Activated naive CD4-positive, alpha-beta T cell treated with anti-CD3 and anti-CD28 coated beads, Interleukin-2, amount 10 ng/mL, durations not matched to agents 7 days and 5 days (primary cell): Measurements from ENCODE around the gene CCDC106.
A peak's percentile ranks its signal among the peaks of the same experiment; 100 is the strongest.

Source experiments
- CTCF ChIA-PET: fragments of 350-600 bp; sonication (Branson Sonifier 250); formaldehyde crosslinking; loops from one replicate; lab custom pipeline; 2021; ENCODE audit warnings: antibody characterized with exemption; lab: Charles Lee
- DNase-seq: peaks from one replicate; pipeline ENCODE4 v3.0.0-alpha.2; 2020
- H3K27ac Mint-ChIP-seq: one replicate; pipeline ENCODE4 v1.8.0; 2021; ENCODE audit warnings: mild to moderate bottlenecking, moderate library complexity, mixed read lengths
- H3K27me3 Mint-ChIP-seq: one replicate; pipeline ENCODE4 v1.8.0; 2021; ENCODE audit warnings: mild to moderate bottlenecking, mixed read lengths
- H3K36me3 Mint-ChIP-seq: one replicate; pipeline ENCODE4 v1.8.0; 2021; ENCODE audit warnings: mixed read lengths
- H3K4me1 Mint-ChIP-seq: one replicate; pipeline ENCODE4 v1.8.0; 2021; ENCODE audit warnings: mixed read lengths
- H3K4me3 Mint-ChIP-seq: one replicate; pipeline ENCODE4 v1.8.0; 2021; ENCODE audit warnings: mild to moderate bottlenecking, moderate library complexity, mixed read lengths
- H3K9me3 Mint-ChIP-seq: one replicate; pipeline ENCODE4 v1.8.0; 2021; ENCODE audit warnings: mixed read lengths

The CCDC106 gene

GRCh38 chr19:55667958-55668357 lies 19.9 kb downstream of the CCDC106 start:
- H3K4me3 Mint-ChIP-seq = no peak overlapping the region
- peaks cover 58% of the 10 kb centered on the region for H3K36me3 Mint-ChIP-seq
- H3K4me1 Mint-ChIP-seq = peaks cover 8% of the 10 kb centered on the region
- CTCF ChIA-PET = interaction anchor here (1.3 kb wide), 1 partner anchor 35 kb away, joined by 3 read pairs; no protein-coding TSS in a partner anchor
- no peak for DNase-seq
- H3K9me3 Mint-ChIP-seq = no peaks in the 10 kb centered on the region
- no peak overlapping the region for H3K27ac Mint-ChIP-seq
- no peaks in the 10 kb centered on the region for H3K27me3 Mint-ChIP-seq

GRCh38 chr19:55668603-55669348 lies 20.8 kb downstream of the CCDC106 start:
- CTCF ChIA-PET = no interaction called here
- Mint-ChIP-seq H3K9me3 (no peaks in the 10 kb centered on the region), H3K4me1 (peaks cover 14% of the 10 kb centered on the region), H3K27ac (no peak overlapping the region), H3K27me3 (no peaks in the 10 kb centered on the region), H3K36me3 (peaks cover 55% of the 10 kb centered on the region), H3K4me3 (no peak overlapping the region)
- no peak for DNase-seq

- H3K9me3 Mint-ChIP-seq = no peaks in the 10 kb centered on the region
- H3K36me3 Mint-ChIP-seq = peaks cover 50% of the 10 kb centered on the region
- H3K4me3 Mint-ChIP-seq = no peak overlapping the region
- DNase-seq = no peak
- peaks cover 20% of the 10 kb centered on the region for H3K4me1 Mint-ChIP-seq
- CTCF ChIA-PET = no interaction called here
- no peaks in the 10 kb centered on the region for H3K27me3 Mint-ChIP-seq
- no peak overlapping the region for H3K27ac Mint-ChIP-seq
Measured at GRCh38 chr19:55669418-55670279, 21.6 kb downstream of the CCDC106 start.

- H3K9me3 Mint-ChIP-seq = no peaks in the 10 kb centered on the region
- CTCF ChIA-PET = interaction anchor here (1.2 to 1.9 kb wide), 3 partner anchors 14 to 194 kb away, joined by 3 to 9 read pairs (median 7); partner anchors contain the start of gene ZNF628
- no peaks in the 10 kb centered on the region for H3K27me3 Mint-ChIP-seq
- no peak for DNase-seq
- H3K4me1 Mint-ChIP-seq = peaks cover 21% of the 10 kb centered on the region
- no peak overlapping the region for H3K4me3 Mint-ChIP-seq
- H3K27ac Mint-ChIP-seq = no peak overlapping the region
- peaks cover 51% of the 10 kb centered on the region for H3K36me3 Mint-ChIP-seq
Measured at GRCh38 chr19:55670280-55671053, 22.5 kb downstream of the CCDC106 start.

- no peaks in the 10 kb centered on the region for H3K9me3 Mint-ChIP-seq
- no peaks in the 10 kb centered on the region for H3K27me3 Mint-ChIP-seq
- H3K4me3 Mint-ChIP-seq = no peak overlapping the region
- CTCF ChIA-PET = interaction anchor here (0.7 to 1.9 kb wide), 6 partner anchors 11 to 624 kb away, joined by 3 to 9 read pairs (median 3); partner anchors contain the start of gene ZNF628
- H3K27ac Mint-ChIP-seq = no peak overlapping the region
- no peak for DNase-seq
- peaks cover 50% of the 10 kb centered on the region for H3K36me3 Mint-ChIP-seq
- peaks cover 26% of the 10 kb centered on the region for H3K4me1 Mint-ChIP-seq
Measured at GRCh38 chr19:55671054-55671378, 23.0 kb downstream of the CCDC106 start.

DNA sequence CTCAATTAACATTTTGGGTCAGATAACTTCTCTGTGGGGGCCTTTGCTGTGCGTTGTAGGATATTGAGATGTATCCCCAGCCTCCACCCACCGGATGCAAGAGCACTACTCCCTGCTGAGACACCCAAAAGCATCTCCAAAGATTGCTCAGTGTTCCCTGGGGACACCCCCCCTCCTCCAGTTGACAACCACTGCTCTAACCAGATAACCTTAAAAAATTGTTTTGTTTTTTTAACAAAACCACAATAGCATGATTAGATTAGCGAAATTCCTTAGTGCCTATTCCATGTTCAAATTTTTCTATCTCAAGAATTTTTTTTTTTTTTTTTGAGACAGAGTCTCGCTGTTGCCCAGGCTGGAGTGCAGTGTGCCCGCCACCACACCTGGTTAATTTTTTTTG lies 24.4 kb downstream of the CCDC106 start:
- H3K27me3 Mint-ChIP-seq = no peaks in the 10 kb centered on the region
- CTCF ChIA-PET = interaction anchor here (1.2 to 1.9 kb wide), 2 partner anchors 19 to 40 kb away, joined by 4 to 9 read pairs; no protein-coding TSS in a partner anchor
- H3K36me3 Mint-ChIP-seq = peaks cover 46% of the 10 kb centered on the region
- no peak for DNase-seq
- no peaks in the 10 kb centered on the region for H3K9me3 Mint-ChIP-seq
- peak overlapping the region; percentile 7 for H3K27ac Mint-ChIP-seq
- H3K4me3 Mint-ChIP-seq = no peak overlapping the region
- peaks cover 39% of the 10 kb centered on the region for H3K4me1 Mint-ChIP-seq

GRCh38 chr19:55673465-55673864 lies 25.5 kb downstream of the CCDC106 start:
- CTCF ChIA-PET = interaction anchor here (1.1 kb wide), 1 partner anchor 40 kb away, joined by 4 read pairs; no protein-coding TSS in a partner anchor
- DNase-seq = no peak
- Mint-ChIP-seq H3K9me3 (no peaks in the 10 kb centered on the region), H3K4me3 (peak overlapping the region; percentile 40), H3K27me3 (no peaks in the 10 kb centered on the region), H3K36me3 (peaks cover 47% of the 10 kb centered on the region), H3K4me1 (peaks cover 46% of the 10 kb centered on the region), H3K27ac (peak overlapping the region; percentile 81)

DNA sequence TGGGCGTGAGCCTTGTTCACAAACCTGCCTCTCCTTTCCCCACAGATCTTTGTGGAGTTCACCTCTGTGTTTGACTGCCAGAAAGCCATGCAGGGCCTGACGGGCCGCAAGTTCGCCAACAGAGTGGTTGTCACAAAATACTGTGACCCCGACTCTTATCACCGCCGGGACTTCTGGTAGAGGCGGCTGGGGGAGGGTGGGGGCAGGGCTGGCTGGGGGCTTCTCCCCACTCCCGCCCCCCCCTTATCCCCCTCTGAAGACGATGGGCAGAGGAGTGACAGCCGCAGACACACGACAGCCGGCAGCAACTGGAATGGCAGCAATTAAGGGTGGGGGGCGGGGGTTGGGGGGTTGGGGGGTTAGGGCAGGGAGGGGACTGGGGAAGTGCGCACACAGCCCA lies 25.9 kb downstream of the CCDC106 start:
- DNase-seq = no peak
- Mint-ChIP-seq H3K36me3 (peaks cover 50% of the 10 kb centered on the region), H3K4me3 (peak overlapping the region; percentile 40), H3K4me1 (peaks cover 48% of the 10 kb centered on the region), H3K27ac (peak overlapping the region; percentile 81), H3K27me3 (no peaks in the 10 kb centered on the region), H3K9me3 (no peaks in the 10 kb centered on the region)
- CTCF ChIA-PET = interaction anchor here (1.1 kb wide), 1 partner anchor 41 kb away, joined by 4 read pairs; no protein-coding TSS in a partner anchor

- peak overlapping the region; percentile 83 for H3K27ac Mint-ChIP-seq
- no peaks in the 10 kb centered on the region for H3K9me3 Mint-ChIP-seq
- peaks cover 50% of the 10 kb centered on the region for H3K4me1 Mint-ChIP-seq
- CTCF ChIA-PET = no interaction called here
- DNase-seq = no peak
- no peaks in the 10 kb centered on the region for H3K27me3 Mint-ChIP-seq
- H3K4me3 Mint-ChIP-seq = peak overlapping the region; percentile 44
- peaks cover 50% of the 10 kb centered on the region for H3K36me3 Mint-ChIP-seq
Measured at GRCh38 chr19:55674459-55674840, 26.4 kb downstream of the CCDC106 start.

DNA sequence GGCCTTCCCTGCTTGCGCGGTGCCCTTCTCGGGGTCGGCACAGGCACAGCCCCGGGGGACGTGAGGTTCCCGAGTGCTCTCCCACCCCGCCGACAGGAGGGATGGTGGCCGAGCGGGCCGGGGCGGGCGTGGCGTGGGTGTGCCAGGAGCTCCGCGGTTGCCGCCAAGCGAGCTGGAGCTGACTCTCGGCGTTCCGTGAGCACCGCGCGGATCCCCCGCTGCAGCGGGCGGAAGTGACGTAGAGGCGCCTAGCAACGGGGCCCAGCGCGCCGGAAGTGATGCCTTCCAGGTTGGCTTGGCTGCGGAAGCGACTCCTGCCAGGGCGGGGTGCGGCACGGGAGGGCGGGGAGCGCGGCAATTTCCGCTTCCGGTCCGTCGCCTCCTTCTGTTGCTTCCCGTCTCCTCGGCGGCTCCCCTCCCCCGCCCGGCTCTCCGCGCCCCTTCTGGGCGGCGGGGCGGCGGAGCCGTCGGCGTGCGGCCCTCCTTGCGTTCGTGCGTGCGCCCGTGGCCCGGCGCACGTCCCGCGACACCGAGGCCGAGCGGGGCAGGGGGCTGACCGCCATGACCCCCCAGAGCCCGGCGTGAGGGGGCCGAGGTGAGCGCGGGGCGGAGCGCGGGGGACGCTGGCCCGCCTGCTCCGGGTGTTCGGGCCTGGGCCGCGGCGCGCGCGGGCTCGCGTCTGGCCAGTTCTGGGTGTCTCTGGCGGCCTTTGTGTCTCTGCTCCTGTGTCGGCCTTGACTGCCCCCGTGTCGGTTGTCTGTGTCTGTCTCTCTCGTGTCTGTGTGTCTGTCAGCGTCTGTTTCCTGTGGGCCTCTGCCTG lies 27.0 kb downstream of the CCDC106 start, which contains the start of gene EPN1:
TSS of gene EPN1 (plus strand) at position 386 of the 820 bp plus-strand sequence. CDS start 3,402 bp downstream, outside the sequence.
- H3K27ac Mint-ChIP-seq = peak within 1 kb of the TSS; percentile 91
- H3K36me3 Mint-ChIP-seq = peaks cover 53% of the 10 kb centered on the region
- no peaks in the 10 kb centered on the region for H3K9me3 Mint-ChIP-seq
- CTCF ChIA-PET = interaction anchor here (1.5 kb wide), 1 partner anchor 20 kb away, joined by 3 read pairs; the partner anchor contains the start of gene U2AF2
- DNase-seq = peak; percentile 99
- H3K4me3 Mint-ChIP-seq = peak within 1 kb of the TSS; percentile 92
- peaks cover 54% of the 10 kb centered on the region for H3K4me1 Mint-ChIP-seq
- H3K27me3 Mint-ChIP-seq = no peaks in the 10 kb centered on the region

DNA sequence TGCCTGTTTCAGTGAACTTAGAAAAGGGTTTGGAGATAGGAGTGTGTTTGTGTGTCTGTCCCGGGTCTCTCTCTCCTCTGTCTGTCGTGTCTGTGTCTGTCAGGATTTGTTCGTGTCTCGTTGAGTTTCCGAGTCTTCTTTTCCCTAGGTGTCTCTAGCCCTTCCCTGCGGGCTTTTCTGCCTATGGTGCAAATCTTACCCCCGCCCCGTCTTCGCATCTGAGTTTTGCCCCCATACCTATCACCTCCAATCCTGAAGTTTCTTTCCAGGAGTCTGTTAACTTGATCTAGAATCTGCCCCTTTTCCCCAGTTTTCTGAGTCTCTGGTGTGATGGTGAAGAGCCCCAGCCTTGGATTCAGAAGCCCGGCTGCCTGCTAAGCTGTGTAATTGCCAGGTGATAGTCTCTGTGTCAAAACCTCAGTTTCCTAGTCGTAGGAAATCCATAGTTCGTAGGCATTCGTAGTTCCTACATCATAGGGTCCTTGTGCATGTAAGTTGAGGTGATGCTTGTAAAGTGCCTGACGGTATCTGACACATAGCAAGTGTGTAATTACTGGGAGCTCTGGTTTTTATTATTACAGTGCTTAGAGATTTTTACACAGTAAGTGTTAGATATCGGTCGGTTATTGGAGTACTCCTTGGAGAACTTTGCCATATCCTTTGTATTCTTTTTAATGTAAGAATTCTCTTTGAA lies 27.8 kb downstream of the CCDC106 start:
- no peaks in the 10 kb centered on the region for H3K9me3 Mint-ChIP-seq
- H3K27ac Mint-ChIP-seq = peak overlapping the region; percentile 91
- H3K36me3 Mint-ChIP-seq = peaks cover 48% of the 10 kb centered on the region
- CTCF ChIA-PET = interaction anchor here (1.2 to 1.5 kb wide), 2 partner anchors 11 to 21 kb away, joined by 3 read pairs; partner anchors contain the start of gene U2AF2
- no peaks in the 10 kb centered on the region for H3K27me3 Mint-ChIP-seq
- DNase-seq = no peak
- peaks cover 50% of the 10 kb centered on the region for H3K4me1 Mint-ChIP-seq
- peak overlapping the region; percentile 92 for H3K4me3 Mint-ChIP-seq

GRCh38 chr19:55676383-55676782 lies 28.4 kb downstream of the CCDC106 start:
- Mint-ChIP-seq H3K27ac (peak overlapping the region; percentile 42), H3K27me3 (no peaks in the 10 kb centered on the region), H3K4me3 (peak overlapping the region; percentile 92), H3K9me3 (no peaks in the 10 kb centered on the region), H3K36me3 (peaks cover 43% of the 10 kb centered on the region), H3K4me1 (peaks cover 46% of the 10 kb centered on the region)
- no peak for DNase-seq
- CTCF ChIA-PET = interaction anchor here (1.2 to 1.5 kb wide), 2 partner anchors 12 to 22 kb away, joined by 3 read pairs; partner anchors contain the start of gene U2AF2
